ENCODE measurements around the gene COCH.
"Not testable (repeated sequence)": the region's sequence is repeated elsewhere in the genome, so short reads cannot be mapped to it uniquely, and the experiment has no call there.

The COCH gene

GRCh38 chr14:30876692-30877091 is 2.3 kb downstream of the COCH start:
- DNase-seq: no peak

- DNase-seq: no peak
Observed at GRCh38 chr14:30882431-30882830, 8.1 kb downstream of the COCH start.

- no peak for DNase-seq
Observed at GRCh38 chr14:30883508-30884294, 9.3 kb downstream of the COCH start.

- no peak for DNase-seq
Observed at GRCh38 chr14:30884901-30885300, 10.5 kb downstream of the COCH start.

GRCh38 chr14:30885840-30886740 is 11.7 kb downstream of the COCH start:
- no peak for DNase-seq

GRCh38 chr14:30888480-30889243 is 14.3 kb downstream of the COCH start:
- no peak for DNase-seq

- DNase-seq: no peak
Observed at GRCh38 chr14:30889244-30889594, 14.9 kb downstream of the COCH start.

GRCh38 chr14:30893819-30894218 is 19.5 kb downstream of the COCH start:
- DNase-seq: no peak

GRCh38 chr14:30894923-30895515 is 20.7 kb downstream of the COCH start:
- no peak for DNase-seq

- DNase-seq: no peak
Observed at GRCh38 chr14:30896435-30896834, 22.1 kb downstream of the COCH start.

GRCh38 chr14:30897121-30897520 is 22.8 kb downstream of the COCH start:
- not testable (repeated sequence) for DNase-seq

GRCh38 chr14:30903285-30904124 is 29.1 kb downstream of the COCH start:
- no peak for DNase-seq

- peak; percentile 30 to 36 for DNase-seq
Observed at GRCh38 chr14:30906752-30907658, 32.6 kb downstream of the COCH start.

GRCh38 chr14:30907659-30908057 is 33.3 kb downstream of the COCH start:
- DNase-seq: no peak

GRCh38 chr14:30908826-30909225 is 34.5 kb downstream of the COCH start:
- no peak for DNase-seq

- DNase-seq: no peak
Observed at GRCh38 chr14:30914812-30915211, 40.5 kb downstream of the COCH start.

- DNase-seq: no peak
Observed at GRCh38 chr14:30915596-30915995, 41.2 kb downstream of the COCH start.

- peak; percentile 14 to 18 for DNase-seq
Observed at GRCh38 chr14:30921305-30921704, 46.9 kb downstream of the COCH start.

GRCh38 chr14:30921788-30922187 is 47.4 kb downstream of the COCH start:
- no peak for DNase-seq

GRCh38 chr14:30925254-30925653 is 50.9 kb downstream of the COCH start:
- no peak for DNase-seq

- DNase-seq: no peak
Observed at GRCh38 chr14:30928462-30928861, 54.1 kb downstream of the COCH start.
